ENCODE measurements around the gene TNFRSF19. TPM values are rescaled to one million over a fixed set of nuclear protein-coding genes. Genes with fewer than 3 reads are reported as not detected.
A peak's percentile ranks its signal among the peaks of the same experiment; 100 is the strongest.

The TNFRSF19 gene
- total and polyA plus RNA-seq, 2 of the 13 experiments (the other 11 are each of a cell fraction or from before 2014, with no cell fraction given): 75.3 to 77.7 TPM

GRCh38 chr13:23578411-23579071 is 8.3 kb downstream of the TNFRSF19 start (continued):
- TF ChIP-seq ZNF781 (CRISPR knock-in tag; IDR thresholded peaks at IDR 0.05; ENCODE audit: borderline replicate concordance, not compliant biosample characterization) (peak; percentile 77), ETS1 (CRISPR knock-in tag; IDR thresholded peaks at IDR 0.05) (no peak), NONO (IDR thresholded peaks at IDR 0.05) (no peak), NONO (CRISPR knock-in tag; conservative IDR thresholded peaks at IDR 0.05) (peak; percentile 73; the same call in 1 of the 2 replicates), HOXA3 (CRISPR knock-in tag; IDR thresholded peaks at IDR 0.05) (peak; percentile 75), ZMAT3 (CRISPR knock-in tag; conservative IDR thresholded peaks at IDR 0.05) (no peak), ZBTB38 (CRISPR knock-in tag; IDR thresholded peaks at IDR 0.05) (no peak), SMAD1 (CRISPR knock-in tag; IDR thresholded peaks at IDR 0.05; ENCODE audit: borderline replicate concordance, low read depth) (no peak), ARNT2 (CRISPR knock-in tag; IDR thresholded peaks at IDR 0.05; ENCODE audit: low read depth) (peak; percentile 25; the same call in 1 of the 2 replicates), ZNF563 (CRISPR knock-in tag; IDR thresholded peaks at IDR 0.05) (peak; percentile 30; the same call in 1 of the 2 replicates), ARID3A (IDR thresholded peaks at IDR 0.05; ENCODE audit: low read depth, low read length) (no peak), LBX2 (CRISPR knock-in tag; IDR thresholded peaks at IDR 0.05; ENCODE audit: borderline replicate concordance) (0 out of 2 replicates have a peak, but pooled peaks have one; percentile 61), ZNF17 (CRISPR knock-in tag; IDR thresholded peaks at IDR 0.05) (no peak), LRRFIP1 (CRISPR knock-in tag; conservative IDR thresholded peaks at IDR 0.05) (no peak), ELF1 (CRISPR knock-in tag; IDR thresholded peaks at IDR 0.05) (peak; percentile 29; the same call in 1 of the 2 replicates), EP300 (IDR thresholded peaks at IDR 0.05; ENCODE audit: low read depth in 2 of 2, low read length in 2 of 2) (no peak), EP300 (CRISPR knock-in tag; IDR thresholded peaks at IDR 0.05; ENCODE audit: borderline replicate concordance) (no peak), CSRNP2 (CRISPR knock-in tag; conservative IDR thresholded peaks at IDR 0.05; ENCODE audit: low read depth) (no peak), ZKSCAN1 (IDR thresholded peaks at IDR 0.05; ENCODE audit: low read length) (no peak), POLR2AphosphoS2 (IDR thresholded peaks at IDR 0.05; ENCODE audit: low read depth, low read length) (no peak), ONECUT2 (CRISPR knock-in tag; IDR thresholded peaks at IDR 0.05) (no peak)
